HG03139 (cell line): ENCODE measurements around the gene PUM2.
"Not testable (repeated sequence)": the region's sequence is repeated elsewhere in the genome, so short reads cannot be mapped to it uniquely, and the experiment has no call there.

Experiments
- ATAC-seq: cut with Tn5 transposase; IDR thresholded peaks from one replicate; pipeline ENCODE4 v1.9.1; 2021; ENCODE audit not compliant: unreplicated experiment

The PUM2 gene

GRCh38 chr2:20299113-20299512, 51.5 kb downstream of the PUM2 start:
- no peak for ATAC-seq

GRCh38 chr2:20294231-20294630, 56.4 kb downstream of the PUM2 start:
- no peak for ATAC-seq

GRCh38 chr2:20292984-20293383, 57.7 kb downstream of the PUM2 start:
- no peak for ATAC-seq

- ATAC-seq, result no peak
Observed at GRCh38 chr2:20291846-20292408, 58.7 kb downstream of the PUM2 start.

GRCh38 chr2:20291106-20291564, 59.5 kb downstream of the PUM2 start:
- ATAC-seq, result no peak

GRCh38 chr2:20288642-20289340, 61.9 kb downstream of the PUM2 start:
- ATAC-seq, result no peak

GRCh38 chr2:20282916-20283592, 67.6 kb downstream of the PUM2 start:
- no peak for ATAC-seq

GRCh38 chr2:20281876-20282275, 68.8 kb downstream of the PUM2 start:
- no peak for ATAC-seq

GRCh38 chr2:20273042-20273441, 77.6 kb downstream of the PUM2 start:
- ATAC-seq, result no peak

GRCh38 chr2:20268317-20268716, 82.3 kb downstream of the PUM2 start:
- not testable (repeated sequence) for ATAC-seq

GRCh38 chr2:20267529-20267928, 83.1 kb downstream of the PUM2 start:
- no peak for ATAC-seq

- no peak for ATAC-seq
Observed at GRCh38 chr2:20264629-20265028, 86.0 kb downstream of the PUM2 start.

GRCh38 chr2:20257411-20257810, 93.2 kb downstream of the PUM2 start:
- ATAC-seq, result no peak

GRCh38 chr2:20254731-20255130, 95.9 kb downstream of the PUM2 start:
- ATAC-seq, result no peak

GRCh38 chr2:20250436-20250835, 100.2 kb downstream of the PUM2 start:
- no peak for ATAC-seq

GRCh38 chr2:20249170-20249569, 101.5 kb downstream of the PUM2 start:
- ATAC-seq, result no peak

GRCh38 chr2:20247084-20247483, 103.6 kb downstream of the PUM2 start:
- ATAC-seq, result no peak

- ATAC-seq, result not testable (repeated sequence)
Observed at GRCh38 chr2:20243637-20244036, 107.0 kb downstream of the PUM2 start.

GRCh38 chr2:20242727-20243377, 107.8 kb downstream of the PUM2 start:
- no peak for ATAC-seq

- ATAC-seq, result no peak
Observed at GRCh38 chr2:20241973-20242726, 108.5 kb downstream of the PUM2 start.

GRCh38 chr2:20240291-20240690, 110.4 kb downstream of the PUM2 start:
- not testable (repeated sequence) for ATAC-seq
